ENCODE measurements around the gene ATP6V0C.
"Not testable (repeated sequence)": the region's sequence is repeated elsewhere in the genome, so short reads cannot be mapped to it uniquely, and the experiment has no call there.

Gene ATP6V0C

DNA sequence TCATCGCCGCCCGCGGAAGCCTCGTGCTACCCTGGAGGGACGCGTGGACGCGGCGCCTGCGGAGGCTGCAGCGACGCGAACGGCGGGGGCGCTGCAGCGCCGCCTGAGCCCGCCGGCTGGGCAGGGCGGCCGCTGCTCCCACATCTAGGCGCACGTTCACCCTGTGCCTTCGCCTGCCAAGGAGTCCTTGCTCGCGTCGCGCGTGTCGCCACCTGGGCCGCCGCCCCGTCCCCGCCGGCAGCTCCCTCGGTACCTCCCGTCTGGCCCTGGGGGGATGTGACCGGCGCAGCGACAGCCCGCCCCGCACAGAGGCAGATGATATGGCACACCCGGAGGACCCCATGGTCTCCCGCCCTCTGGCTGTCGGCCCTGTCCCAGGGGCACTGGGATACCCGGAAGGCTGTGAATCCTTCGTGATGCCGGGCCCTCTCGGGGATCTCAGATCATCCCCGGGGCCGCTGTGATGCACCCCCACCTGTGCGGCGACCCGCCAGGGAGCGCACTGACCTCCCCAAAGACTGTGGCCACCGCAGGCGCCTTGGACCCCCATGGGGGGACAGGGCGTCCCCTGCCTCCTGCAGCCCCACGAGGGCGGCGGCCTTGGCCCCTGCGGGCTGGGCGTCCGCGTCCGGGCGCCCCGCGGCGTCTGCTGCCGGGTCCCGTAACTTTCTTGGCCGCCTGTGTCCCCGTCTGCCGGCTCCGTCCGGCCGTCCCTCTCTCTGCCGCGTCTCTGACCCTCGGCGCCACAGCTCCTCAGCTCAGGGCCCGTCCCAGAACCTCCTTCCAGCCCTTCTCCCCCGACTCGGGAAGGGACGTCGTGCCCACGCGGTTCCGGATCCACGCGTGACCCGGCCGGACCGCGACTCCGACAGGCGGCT, 39.5 kb upstream of the ATP6V0C start:
- peak; percentile 79 for DNase-seq (ENCODE audit: insufficient read length, low spot score)
- peak; percentile 57 for FAIRE-seq

DNA sequence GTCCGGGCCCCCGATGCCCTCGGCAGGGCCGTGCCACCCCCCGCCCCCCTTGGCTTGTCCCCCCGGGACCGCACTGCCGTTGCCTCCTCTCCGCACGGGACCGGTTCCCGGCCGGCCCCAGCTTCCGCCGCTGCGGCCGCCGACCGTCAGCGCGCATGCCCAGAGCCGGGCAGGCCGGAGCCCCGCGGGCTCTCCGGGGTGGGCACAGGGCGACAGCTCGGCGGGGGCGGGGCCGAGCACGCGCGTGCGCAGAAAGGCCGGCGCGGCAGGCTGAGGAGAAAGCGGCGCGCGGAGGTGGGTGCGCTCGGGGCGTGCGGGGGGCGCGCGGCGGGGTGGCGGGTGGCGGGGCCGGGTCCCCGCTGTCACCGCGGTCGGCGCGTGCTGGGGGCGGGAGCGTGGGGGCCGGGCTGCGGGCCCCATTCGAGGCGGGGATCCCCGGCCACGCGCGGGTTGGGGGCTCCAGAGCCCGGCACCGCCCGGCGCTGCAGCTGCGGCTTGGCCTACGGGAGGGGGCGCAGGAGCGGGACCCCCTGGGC, 38.8 kb upstream of the ATP6V0C start, which contains the start of gene TBC1D24:
TSS of gene TBC1D24 (plus strand) at position 251 of the 536 bp plus-strand sequence. CDS start 21,022 bp downstream, outside the sequence.
- peak; percentile 90 for FAIRE-seq
- DNase-seq (ENCODE audit: insufficient read length, low spot score): peak; percentile 100

- FAIRE-seq (peak; percentile 18), DNase-seq (ENCODE audit: insufficient read length, low spot score) (no peak)
These were observed 38.1 kb upstream of the ATP6V0C start for GRCh38 chr16:2475413-2476344.

DNA sequence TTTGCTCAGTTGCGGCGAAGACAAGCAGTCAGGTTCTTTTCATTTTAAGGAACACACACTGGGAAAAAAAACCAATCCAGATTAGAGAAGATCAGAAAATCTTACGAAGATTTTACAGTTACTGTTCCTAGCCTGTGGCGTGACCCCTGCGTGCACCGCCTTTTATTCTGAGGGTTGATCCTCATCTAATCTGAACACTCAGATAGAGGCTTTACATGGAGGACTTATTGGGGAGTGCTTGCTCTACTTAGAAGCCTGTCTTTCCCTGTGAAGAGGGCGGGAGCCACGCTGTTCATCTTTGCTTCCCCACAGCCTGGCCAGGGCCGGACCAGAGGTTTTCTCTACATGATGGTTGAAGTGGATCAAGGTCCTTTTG, 37.4 kb upstream of the ATP6V0C start:
- FAIRE-seq (no peak), DNase-seq (ENCODE audit: insufficient read length, low spot score) (no peak)

GRCh38 chr16:2476741-2477140, 37.0 kb upstream of the ATP6V0C start:
- DNase-seq (ENCODE audit: insufficient read length, low spot score) (no peak), FAIRE-seq (no peak)

GRCh38 chr16:2477327-2477726, 36.4 kb upstream of the ATP6V0C start:
- DNase-seq (ENCODE audit: insufficient read length, low spot score) (no peak), FAIRE-seq (no peak)

DNA sequence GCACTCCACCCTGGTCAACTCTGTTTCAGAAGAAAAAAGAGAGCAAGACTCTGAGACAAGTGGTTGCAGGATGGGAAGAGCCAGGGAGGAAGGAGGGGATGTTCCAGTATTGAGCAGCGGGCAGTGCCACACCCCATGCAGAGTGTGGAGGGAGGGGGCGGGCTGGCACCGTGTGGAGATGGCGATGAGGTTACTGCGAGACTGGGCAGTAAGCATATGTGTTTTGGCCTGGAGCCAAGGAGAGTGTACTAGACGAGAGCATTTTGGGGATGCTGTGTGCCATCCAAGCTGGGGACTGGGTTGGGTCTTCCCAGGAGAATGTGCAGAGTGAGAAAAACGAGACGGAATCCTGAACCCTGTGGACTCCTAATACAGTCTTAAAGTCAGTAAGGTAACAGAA, 35.5 kb upstream of the ATP6V0C start:
- FAIRE-seq: no peak
- DNase-seq (ENCODE audit: insufficient read length, low spot score): no peak

DNA sequence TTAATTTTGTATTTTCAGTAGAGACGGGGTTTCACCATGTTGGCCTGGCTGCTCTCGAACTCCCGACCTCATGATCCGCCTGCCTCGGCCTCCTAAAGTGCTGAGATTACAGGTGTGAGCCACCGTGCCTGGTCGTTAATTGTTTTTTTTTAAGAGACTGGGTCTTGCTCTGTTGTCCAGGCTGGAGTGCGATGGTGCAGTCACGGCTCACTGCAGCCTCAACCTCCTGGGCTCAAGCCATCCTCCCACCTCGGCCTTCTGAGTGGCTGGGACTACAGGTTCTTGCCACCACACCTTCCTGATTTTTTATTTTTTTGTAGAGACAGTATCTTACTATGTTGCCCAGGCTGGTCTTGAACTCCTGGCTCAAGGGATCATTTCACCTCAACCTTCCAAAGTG, 33.8 kb upstream of the ATP6V0C start:
- not testable (repeated sequence) for DNase-seq (ENCODE audit: insufficient read length, low spot score); FAIRE-seq

DNA sequence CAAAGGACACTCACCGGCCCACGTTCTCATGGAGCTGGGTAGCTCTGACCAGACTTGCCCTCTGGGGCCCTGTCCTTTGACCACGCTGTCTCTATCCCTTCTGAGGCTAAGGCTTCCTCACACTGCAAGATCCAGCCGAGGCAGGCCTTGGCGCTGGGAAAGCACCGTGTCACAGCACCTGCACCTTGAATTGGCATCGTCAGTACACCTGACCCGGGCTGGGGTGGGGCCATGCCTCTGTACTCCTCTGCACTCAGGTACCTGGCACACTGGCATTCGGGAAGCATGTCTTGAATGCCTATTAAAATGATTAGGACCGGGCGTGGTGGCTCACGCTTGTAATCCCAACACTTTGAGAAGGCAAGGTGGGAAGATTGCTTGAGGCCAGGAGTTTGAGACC, 32.8 kb upstream of the ATP6V0C start:
- DNase-seq (ENCODE audit: insufficient read length, low spot score) (no peak), FAIRE-seq (no peak)

DNA sequence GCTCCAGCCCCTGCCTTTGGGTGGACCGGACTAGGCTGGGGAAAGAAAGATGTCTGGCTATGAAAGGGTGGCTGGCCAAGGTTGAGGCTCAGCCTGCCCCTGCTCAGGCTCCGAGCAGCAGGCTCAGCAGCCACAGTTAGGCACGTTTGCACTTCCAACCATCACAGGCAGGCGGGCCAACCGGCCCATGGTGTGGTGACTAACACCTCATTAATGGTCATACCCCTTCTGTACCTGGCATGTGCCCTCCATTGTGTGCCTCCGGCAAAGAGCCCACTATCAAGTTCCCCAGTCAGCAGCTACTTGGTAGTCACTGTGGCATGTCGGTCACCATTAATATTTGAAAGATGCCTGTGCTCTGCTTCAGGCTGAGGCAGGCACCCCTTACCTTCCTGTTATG, 32.1 kb upstream of the ATP6V0C start:
- no peak for DNase-seq (ENCODE audit: insufficient read length, low spot score)
- no peak for FAIRE-seq

DNA sequence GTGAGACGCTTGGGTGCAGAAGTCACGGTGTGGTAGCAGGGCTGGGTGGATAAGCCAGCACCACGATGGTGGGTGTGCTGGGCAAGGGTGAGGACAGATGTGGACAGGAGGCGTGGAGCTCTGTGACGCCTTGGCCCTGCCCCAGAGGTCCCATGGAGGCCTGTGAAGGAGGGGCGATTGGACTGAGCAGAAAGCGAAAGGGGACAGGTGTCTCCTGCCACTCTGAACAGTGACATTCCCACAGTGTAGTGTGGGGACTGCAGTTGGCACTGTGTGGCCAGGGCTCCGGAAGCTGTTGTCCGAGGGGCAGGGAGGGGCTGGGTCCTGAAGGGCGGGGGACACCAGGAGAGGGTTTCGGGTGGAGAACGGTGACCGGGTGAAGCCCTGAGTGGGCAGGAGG, 31.5 kb upstream of the ATP6V0C start:
- FAIRE-seq (no peak), DNase-seq (ENCODE audit: insufficient read length, low spot score) (no peak)

DNA sequence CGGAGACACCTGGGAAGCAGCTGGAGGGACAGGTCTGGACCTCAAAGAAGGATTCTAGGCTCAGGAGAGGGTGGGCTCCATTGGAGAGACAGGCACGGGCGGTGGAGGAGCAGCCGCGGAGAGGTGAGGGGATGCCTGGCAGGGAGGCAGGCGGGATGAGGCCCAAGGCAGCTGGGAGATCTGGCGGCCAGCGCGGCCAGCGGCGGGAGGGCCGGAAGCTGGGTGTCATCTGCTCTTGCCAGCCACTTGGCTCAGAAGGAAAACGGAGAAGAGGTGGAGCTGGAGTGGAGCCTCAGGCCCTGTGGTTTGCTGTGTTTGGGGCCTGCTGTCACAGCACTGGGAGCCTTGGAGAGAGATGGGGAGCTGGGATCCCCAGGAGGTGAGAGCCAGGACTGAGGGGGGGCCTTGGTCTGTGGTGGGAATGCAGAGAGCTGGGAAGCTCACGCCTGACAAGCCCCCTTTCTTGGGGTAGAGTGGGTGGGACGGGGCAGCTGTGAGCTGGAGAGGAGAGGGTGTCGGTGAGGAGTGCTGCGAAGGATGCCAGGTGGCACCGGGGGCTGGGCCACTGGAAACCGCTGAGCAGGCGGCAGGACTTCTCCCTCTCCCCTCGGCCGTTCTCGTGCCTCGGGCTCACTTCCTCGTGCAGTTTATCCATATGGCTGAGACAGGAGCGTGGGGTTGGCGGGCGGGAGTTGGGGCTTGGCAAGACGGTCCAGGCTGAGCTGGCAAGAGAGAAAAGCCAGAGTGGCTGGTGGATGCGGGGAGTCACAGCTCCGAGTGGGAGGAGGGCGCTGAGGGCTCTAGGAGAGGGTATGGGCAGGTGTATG, 30.8 kb upstream of the ATP6V0C start:
- DNase-seq (ENCODE audit: insufficient read length, low spot score): no peak

GRCh38 chr16:2483939-2484897, 29.5 kb upstream of the ATP6V0C start:
- DNase-seq (ENCODE audit: insufficient read length, low spot score): no peak
- no peak for FAIRE-seq

More for the DNA sequence above, 30.8 kb upstream of the ATP6V0C start:
- no peak for FAIRE-seq

- FAIRE-seq (no peak), DNase-seq (ENCODE audit: insufficient read length, low spot score) (no peak)
These were observed 28.7 kb upstream of the ATP6V0C start for GRCh38 chr16:2484898-2485508.

- FAIRE-seq (no peak), DNase-seq (ENCODE audit: insufficient read length, low spot score) (no peak)
These were observed 27.8 kb upstream of the ATP6V0C start for GRCh38 chr16:2485811-2486507.

GRCh38 chr16:2486645-2487516, 26.9 kb upstream of the ATP6V0C start:
- DNase-seq (ENCODE audit: insufficient read length, low spot score) (peak; percentile 84), FAIRE-seq (peak; percentile 92)

GRCh38 chr16:2487517-2487842, 26.3 kb upstream of the ATP6V0C start:
- FAIRE-seq: no peak
- no peak for DNase-seq (ENCODE audit: insufficient read length, low spot score)

Measured in GM19239 (cell line).